HepG2 (cell line): ENCODE results near the gene ZKSCAN1. TPM values are rescaled to one million over a fixed set of nuclear protein-coding genes. Genes with fewer than 3 reads are reported as not detected.

Source experiments
- ARID3A ChIP-seq: IDR thresholded peaks from 2 replicates; pipeline ENCODE4 v1.6.1; 2012; ENCODE audit warnings: low read depth, low read length, improper control_type of control experiment
- EP300 ChIP-seq, 3 experiments: sonication (generic) in 1 of 3; formaldehyde crosslinking in 1 of 3; IDR thresholded peaks; 2 replicates each; pipeline versions ENCODE4 v1.5.1 to v1.6.1; 2011 to 2020; ENCODE audit warnings: low read depth in 2 of 3, low read length in 2 of 3, borderline replicate concordance in 1 of 3, improper control_type of control experiment in 1 of 3, mild to moderate bottlenecking in 1 of 3, missing genetic modification reagents in 1 of 3, moderate library complexity in 1 of 3
- FOSL2 ChIP-seq: sonication (generic); formaldehyde crosslinking; IDR thresholded peaks from 2 replicates; pipeline ENCODE4 v1.4.0; 2020; ENCODE audit warnings: missing genetic modification reagents
- FOXO4 ChIP-seq: sonication (generic); formaldehyde crosslinking; conservative IDR thresholded peaks from 2 replicates; pipeline ENCODE4 v1.8.1; 2023; ENCODE audit warnings: missing genetic modification reagents
- HDAC2 ChIP-seq: sonication (generic); formaldehyde crosslinking; IDR thresholded peaks from 2 replicates; pipeline ENCODE4 v1.4.0; 2020; ENCODE audit warnings: missing genetic modification reagents
- ISL2 ChIP-seq: sonication (generic); formaldehyde crosslinking; IDR thresholded peaks from 2 replicates; pipeline ENCODE4 v1.5.0; 2020; ENCODE audit warnings: missing genetic modification reagents
- MED1 ChIP-seq: sonication (generic); formaldehyde crosslinking; IDR thresholded peaks from 2 replicates; pipeline ENCODE4 v1.4.0; 2020; ENCODE audit warnings: missing genetic modification reagents
- NCOA2 ChIP-seq: sonication (generic); formaldehyde crosslinking; IDR thresholded peaks from 2 replicates; pipeline ENCODE4 v1.8.0; 2022; ENCODE audit warnings: inconsistent platforms
- NR2F6 ChIP-seq, 2 experiments: IDR thresholded peaks; 2 replicates each; pipeline ENCODE4 v1.6.1; 2016; ENCODE audit warnings: antibody characterized with exemption in 1 of 2, mild to moderate bottlenecking in 1 of 2
- PAXIP1 ChIP-seq: sonication (generic); formaldehyde crosslinking; conservative IDR thresholded peaks from 2 replicates; pipeline ENCODE4 v1.4.0; 2020; ENCODE audit warnings: mild to moderate bottlenecking, missing genetic modification reagents, moderate library complexity
- SALL1 ChIP-seq: sonication (generic); formaldehyde crosslinking; IDR thresholded peaks from 2 replicates; pipeline ENCODE4 v1.8.0; 2022; ENCODE audit warnings: mild to moderate bottlenecking, missing genetic modification reagents
- SKIL ChIP-seq: sonication (generic); formaldehyde crosslinking; IDR thresholded peaks from 2 replicates; pipeline ENCODE4 v1.8.0; 2022; ENCODE audit warnings: missing genetic modification reagents, mild to moderate bottlenecking, moderate library complexity, borderline replicate concordance
- TBX2 ChIP-seq: sonication (generic); formaldehyde crosslinking; IDR thresholded peaks from 2 replicates; pipeline ENCODE4 v1.5.0; 2020; ENCODE audit warnings: missing genetic modification reagents, mild to moderate bottlenecking, borderline replicate concordance
- TFAP4 ChIP-seq: sonication (generic); IDR thresholded peaks from 2 replicates; pipeline ENCODE4 v1.6.1; 2016; ENCODE audit warnings: low read depth, borderline replicate concordance
- TSC22D2 ChIP-seq: sonication (generic); formaldehyde crosslinking; IDR thresholded peaks from 2 replicates; pipeline ENCODE4 v1.5.1; 2020; ENCODE audit warnings: missing genetic modification reagents, mild to moderate bottlenecking, borderline replicate concordance
- ZNF878 ChIP-seq: sonication (generic); formaldehyde crosslinking; IDR thresholded peaks from 2 replicates; pipeline ENCODE4 v1.8.1; 2023; ENCODE audit warnings: mild to moderate bottlenecking, missing genetic modification reagents, moderate library complexity
- polyA plus RNA-seq, 8 experiments: library from polyadenylated mRNA; depleted of rRNA in 3 of 8; stranded (reverse) in 7 of 8; unstranded in 1 of 8; fragments of >200 nt; fragmentation: Illumina TruSeq in 4 of 8; extraction: Trizol in 4 of 8; gene quantifications; 2 replicates each; pipeline versions ENCODE4 v1.2.1 to v1.2.3, GENCODE V29; 2011 to 2016; ENCODE audit warnings: low read depth in 4 of 8, missing spikeins in 1 of 8, mixed read lengths in 1 of 8; ENCODE audit not compliant: insufficient read depth in 1 of 8
- total RNA-seq, 5 experiments: library from RNA; depleted of rRNA; stranded (reverse); fragments of >200 nt; fragmentation: Illumina TruSeq; extraction: Trizol; gene quantifications; 2 replicates each; pipeline ENCODE4 v1.2.3, GENCODE V29; 2016; ENCODE audit warnings: low read depth in 1 of 5

ZKSCAN1 gene
- total and polyA plus RNA-seq, 2 of the 13 experiments (the other 11 are each of a cell fraction or from before 2014, with no cell fraction given), result 46.4 to 60.6 TPM

- TF ChIP-seq FOXO4 (CRISPR knock-in tag), result 0 out of 2 replicates have a peak, but pooled peaks have one; percentile 41
- peak; percentile 74 for TF ChIP-seq ISL2
- TF ChIP-seq TSC22D2 (CRISPR knock-in tag), result peak; percentile 9; the same call in 1 of the 2 replicates
- peak; percentile 49 for TF ChIP-seq MED1 (CRISPR knock-in tag)
- TF ChIP-seq NR2F6 (IDR thresholded peaks at IDR 0.05), result 0 out of 2 replicates have a peak, but pooled peaks have one; percentile 10
- 0 out of 2 replicates have a peak, but pooled peaks have one; percentile 33 for TF ChIP-seq NR2F6 (CRISPR knock-in tag; IDR thresholded peaks at IDR 0.05)
- TF ChIP-seq ZNF878 (CRISPR knock-in tag), result 0 out of 2 replicates have a peak, but pooled peaks have one; percentile 65
- peak; percentile 49; the same call in 1 of the 2 replicates for TF ChIP-seq HDAC2
- peak; percentile 26; the same call in 1 of the 2 replicates for TF ChIP-seq SKIL (CRISPR knock-in tag)
- 0 out of 2 replicates have a peak, but pooled peaks have one; percentile 6 for TF ChIP-seq FOSL2
- peak; percentile 47; the same call in 1 of the 2 replicates for TF ChIP-seq PAXIP1 (CRISPR knock-in tag)
- peak; percentile 90; the same call in 1 of the 2 replicates for TF ChIP-seq TFAP4
- TF ChIP-seq EP300 (IDR thresholded peaks at IDR 0.05; ENCODE audit: low read depth in 2 of 2, low read length in 2 of 2), result peak in 1 of 2 experiments; percentile 84; a peak in 2 of 4 replicates
- TF ChIP-seq EP300 (CRISPR knock-in tag; IDR thresholded peaks at IDR 0.05; ENCODE audit: borderline replicate concordance), result peak; percentile 56; the same call in 1 of the 2 replicates
- peak; percentile 69; the same call in 1 of the 2 replicates for TF ChIP-seq ARID3A
- peak; percentile 78; the same call in 1 of the 2 replicates for TF ChIP-seq TBX2 (CRISPR knock-in tag)
- peak; percentile 75 for TF ChIP-seq NCOA2 (CRISPR knock-in tag)
- TF ChIP-seq SALL1 (CRISPR knock-in tag), result peak; percentile 33; the same call in 1 of the 2 replicates
Measured at GRCh38 chr7:100012385-100013327, 2.7 kb upstream of the ZKSCAN1 start (continued).
